GM21390 (cell line): ENCODE results near the gene SCART1.
"Not testable (repeated sequence)": the region's sequence is repeated elsewhere in the genome, so short reads cannot be mapped to it uniquely, and the experiment has no call there.

ENCODE experiments used
- ATAC-seq: cut with Tn5 transposase; IDR thresholded peaks from one replicate; pipeline ENCODE4 v1.9.1; 2021; ENCODE audit not compliant: unreplicated experiment

Gene SCART1

DNA sequence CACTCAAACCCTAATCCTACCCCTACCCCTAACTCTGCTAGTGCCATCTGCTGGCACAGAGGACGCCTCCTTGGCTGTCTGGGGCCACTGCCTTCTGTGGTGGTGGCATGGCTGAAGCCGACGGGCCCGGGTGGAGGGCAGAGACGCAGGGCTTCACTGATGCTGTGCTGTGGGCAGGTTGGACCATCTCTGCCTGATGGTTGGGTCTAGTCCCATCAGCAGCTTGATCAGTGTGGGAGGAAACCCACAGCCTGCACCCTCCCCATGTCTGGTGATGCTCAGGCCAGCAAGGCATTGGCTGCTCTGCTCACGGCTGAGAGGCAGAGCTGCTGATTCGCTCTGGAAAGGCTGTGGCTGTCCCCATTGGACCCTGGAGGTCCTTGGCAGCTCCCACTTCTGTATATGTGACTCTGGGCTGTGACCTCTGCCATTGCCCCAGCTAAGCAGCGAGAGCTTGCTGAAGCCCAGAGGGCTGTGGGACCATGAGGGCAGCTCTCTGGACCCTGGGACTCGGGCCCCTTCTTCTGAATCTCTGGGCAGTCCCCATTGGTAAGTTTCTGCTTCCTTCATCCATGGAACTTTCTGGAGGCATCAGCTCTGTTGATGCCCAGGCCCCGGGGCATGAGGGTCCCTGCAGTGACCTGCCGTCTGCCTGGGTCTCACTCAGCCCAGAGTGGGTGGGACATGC lies at the start of gene SCART1:
Gene SCART1, plus strand, starts transcription at position 430 of the 688 bp plus-strand sequence. Its CDS starts 53 bp downstream, at position 483.
- no peak for ATAC-seq

DNA sequence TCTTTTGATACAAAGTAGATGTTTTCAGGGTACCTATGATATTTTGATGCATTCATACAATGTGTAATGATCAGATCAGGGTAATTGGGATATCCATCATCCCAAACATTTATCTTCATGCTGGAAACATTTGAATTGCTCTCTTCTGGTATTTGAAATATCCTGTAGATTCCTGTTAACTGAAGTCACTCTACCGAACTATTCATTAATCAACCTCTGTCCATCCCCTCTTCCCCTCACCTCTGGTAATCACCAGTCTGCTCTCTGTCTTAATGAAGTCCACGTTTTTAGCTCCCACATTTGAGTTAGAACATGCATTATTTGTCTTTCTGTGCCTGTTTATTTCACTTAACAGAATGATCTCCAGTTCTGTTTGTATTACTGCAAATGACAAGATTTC lies 48.5 kb upstream of the SCART1 start:
- no peak for ATAC-seq

DNA sequence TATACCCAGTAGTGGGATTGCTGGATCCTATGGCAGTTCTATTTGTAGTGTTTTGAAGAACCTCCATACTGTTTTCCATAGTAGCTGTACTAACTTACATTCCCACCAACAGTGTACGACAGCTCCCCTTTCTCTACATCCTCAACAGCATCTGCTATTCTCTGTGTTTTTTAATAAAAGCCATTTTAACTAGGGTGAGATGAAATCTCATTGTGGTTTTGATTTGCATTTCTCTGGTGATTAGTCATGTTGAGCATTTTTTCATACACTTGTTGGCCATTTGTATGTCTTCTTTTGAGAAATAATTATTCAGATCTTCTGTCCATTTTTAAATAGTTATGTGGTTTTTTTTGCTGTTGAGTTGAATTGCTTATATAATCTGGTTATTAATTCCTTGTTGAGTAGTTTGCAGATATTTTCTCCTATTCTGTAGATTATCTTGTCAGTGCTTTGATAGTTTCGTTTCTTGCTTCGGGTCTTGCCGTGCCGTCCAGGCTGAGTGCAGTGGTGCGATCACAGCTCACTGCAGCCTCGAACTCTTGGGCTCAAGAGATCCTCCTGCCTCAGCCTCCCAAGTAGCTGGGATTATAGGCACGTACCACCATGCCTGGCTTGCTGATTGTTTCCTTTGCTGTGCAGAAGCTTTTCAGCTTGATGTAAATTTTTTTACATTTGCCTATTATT lies 47.8 kb upstream of the SCART1 start:
- ATAC-seq = peak; percentile 66

DNA sequence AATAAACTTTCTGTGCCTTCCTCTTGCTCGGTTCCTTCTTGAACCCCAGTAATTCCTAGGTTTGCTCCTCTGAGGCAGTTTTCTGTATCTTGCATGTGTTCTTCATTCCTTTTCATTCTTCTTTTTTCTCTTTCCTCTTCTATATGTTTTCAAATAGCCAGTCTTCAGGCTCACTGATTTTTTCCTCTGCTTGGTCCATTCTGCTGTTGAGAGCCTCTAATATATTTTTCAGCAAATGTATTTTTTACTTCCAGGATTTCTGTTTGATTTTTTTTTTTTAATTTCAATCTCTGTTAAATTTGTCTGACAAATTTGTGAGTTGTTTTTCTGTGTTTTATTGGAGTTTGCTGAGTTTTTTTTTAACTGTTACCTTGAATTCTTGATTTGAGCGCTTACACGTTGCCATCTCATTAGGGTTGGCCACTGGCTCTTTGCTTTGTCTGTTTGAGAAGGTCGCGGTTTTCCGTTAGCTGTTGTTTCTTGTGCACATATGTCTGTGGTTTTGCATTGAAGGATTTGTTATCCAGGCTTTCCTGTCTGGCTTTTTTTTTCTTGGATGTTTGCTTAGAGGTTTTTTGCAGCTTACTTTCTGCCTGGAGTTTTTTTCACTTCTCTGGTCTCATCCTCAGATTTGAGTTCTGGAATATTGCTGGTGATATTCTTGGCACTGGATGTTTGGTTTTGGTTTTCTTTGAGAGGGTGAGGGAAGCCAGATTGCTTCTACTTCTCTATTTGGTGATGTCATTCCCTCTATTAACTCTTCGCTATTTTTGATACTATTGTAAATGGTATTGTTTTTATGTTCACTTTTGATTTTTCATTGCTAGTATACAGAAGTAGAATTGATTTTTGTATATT lies 42.0 kb upstream of the SCART1 start:
- no peak for ATAC-seq

DNA sequence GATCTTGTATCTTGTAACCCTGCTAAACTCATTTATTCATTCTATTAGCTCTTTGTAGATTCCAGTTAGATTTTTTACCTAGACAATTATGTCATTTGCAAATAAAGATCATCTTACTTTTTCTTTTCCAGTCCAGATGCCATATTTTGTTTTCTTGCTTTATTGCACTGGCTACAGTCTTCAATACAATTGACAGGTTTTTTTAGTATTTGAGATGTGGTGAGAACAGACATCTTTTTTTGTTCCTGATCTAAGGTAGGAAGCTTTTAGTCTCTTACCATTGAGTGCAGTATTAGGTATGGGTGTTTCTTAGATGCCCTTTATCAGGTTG lies 41.4 kb upstream of the SCART1 start:
- no peak for ATAC-seq

DNA sequence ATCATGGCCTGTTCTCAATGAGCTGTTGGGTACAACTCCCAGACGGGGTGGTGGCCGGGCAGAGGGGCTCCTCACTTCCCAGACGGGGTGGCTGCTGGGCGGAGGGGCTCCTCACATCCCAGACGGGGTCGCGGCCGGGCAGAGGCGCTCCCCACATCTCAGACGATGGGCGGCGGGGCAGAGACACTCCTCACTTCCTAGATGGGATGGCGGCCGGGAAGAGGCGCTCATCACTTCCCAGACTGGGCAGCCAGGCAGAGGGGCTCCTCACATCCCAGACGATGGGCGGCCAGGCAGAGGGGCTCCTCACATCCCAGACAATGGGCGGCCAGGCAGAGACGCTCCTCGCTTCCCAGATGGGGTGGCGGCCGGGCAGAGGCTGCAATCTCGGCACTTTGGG lies 39.3 kb upstream of the SCART1 start:
- ATAC-seq = not testable (repeated sequence)

DNA sequence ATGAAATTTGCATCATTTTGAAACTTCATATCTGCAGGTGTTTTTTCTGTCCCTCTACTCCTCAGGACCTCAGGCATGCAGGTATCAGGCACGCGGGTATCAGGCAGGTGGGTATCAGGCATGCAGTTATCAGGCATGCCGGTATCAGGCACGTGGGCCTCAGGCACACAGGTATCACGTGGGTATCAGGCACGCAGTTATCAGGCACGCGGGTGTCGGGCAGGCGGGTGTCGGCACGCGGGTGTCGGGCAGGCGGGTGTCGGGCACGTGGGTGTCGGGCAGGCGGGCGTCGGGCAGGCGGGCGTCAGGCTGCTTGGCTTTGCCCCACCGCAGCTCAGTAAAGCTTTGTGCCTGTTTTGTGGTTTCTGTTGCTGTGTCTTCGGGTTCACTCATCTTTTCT lies 38.0 kb upstream of the SCART1 start:
- no peak for ATAC-seq

DNA sequence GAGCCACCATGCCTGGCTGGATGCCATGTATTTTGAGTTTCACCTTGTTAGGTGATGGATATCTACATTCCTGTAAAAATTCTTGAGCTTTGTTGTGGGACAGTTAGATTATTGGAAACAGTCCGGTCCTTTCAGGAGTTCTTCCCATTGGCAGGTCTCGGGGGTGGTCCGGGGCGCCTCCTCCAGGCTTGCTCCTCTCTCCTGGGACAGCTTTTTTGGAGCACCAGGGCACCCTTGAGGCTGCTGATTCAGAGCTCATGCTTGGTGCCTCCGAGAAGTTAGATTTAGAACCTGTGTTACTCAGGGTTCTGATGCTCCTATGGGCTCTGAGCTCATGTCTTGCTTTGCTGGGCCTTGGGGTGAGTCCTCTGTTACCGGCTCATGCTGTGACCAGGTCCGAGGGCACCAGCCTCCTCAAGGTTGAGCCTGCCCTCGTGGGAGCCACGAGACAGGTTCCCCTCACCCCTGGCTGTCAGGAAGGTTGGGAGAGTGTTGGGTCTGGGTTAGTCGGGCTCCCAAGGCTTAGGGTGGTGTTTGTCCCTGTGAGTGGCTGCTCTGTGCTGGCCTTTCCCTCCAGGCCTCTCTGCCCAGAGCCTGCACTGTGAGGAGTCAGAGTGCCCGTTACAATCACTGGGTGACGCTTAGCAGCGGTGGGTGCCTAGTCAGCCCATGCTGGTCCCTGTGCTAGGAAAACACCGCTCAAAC lies 35.3 kb upstream of the SCART1 start:
- no peak for ATAC-seq

DNA sequence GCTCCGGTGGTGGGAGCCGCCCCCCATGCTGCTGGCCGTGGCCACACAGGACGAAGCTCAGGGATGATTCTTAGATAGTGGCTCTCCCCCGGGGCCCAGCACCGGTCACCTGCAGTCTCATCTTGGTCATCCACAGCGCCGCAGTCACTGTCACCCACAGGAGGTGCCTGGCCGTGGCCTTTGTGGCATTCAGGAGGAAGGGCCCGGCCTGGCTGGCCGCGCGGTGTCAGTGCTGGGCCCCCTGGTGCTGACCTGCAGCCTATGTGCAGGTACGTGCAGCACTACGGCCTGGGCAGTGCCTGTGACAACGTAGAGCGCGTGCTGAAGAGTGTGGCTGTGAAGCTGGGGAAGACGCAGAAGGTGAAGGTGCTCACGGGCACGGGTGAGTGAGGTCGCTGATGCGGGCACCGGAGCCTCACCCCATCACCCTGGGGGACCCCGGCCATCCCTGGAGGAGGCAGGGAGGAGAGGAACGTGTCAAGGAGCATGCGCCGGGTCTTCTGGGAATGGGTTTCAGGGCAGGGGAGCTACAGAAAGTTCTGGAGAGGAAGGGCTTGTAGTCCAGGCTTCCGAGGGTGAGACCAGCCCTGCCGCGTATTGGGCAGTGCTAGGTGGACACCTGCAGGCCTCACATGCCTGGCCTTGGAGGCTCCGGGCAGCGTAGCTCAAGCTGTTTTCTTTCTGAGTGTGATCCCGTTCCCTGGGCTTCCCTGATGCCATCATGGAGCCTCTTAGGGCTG lies 34.4 kb upstream of the SCART1 start:
- ATAC-seq = no peak

DNA sequence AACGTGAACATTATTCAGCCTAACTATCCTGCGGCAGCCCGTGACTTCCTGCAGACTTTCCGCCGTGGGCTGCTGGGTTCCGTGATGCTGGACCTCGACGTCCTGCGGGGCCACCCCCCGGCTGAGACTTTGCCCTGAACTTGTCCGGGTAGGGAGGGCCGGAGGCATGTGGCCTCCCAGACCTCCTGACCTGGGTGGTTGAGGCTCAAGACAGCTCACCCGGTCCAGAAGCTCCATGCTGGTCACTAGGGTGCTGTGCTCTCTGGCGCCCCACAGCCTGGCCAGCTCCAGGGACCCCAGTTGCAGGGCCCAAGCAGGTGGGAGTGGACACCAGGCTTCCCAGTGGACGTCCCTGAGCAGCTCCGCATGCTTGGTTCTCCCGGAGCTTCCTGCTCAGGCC lies 33.7 kb upstream of the SCART1 start:
- ATAC-seq = no peak

DNA sequence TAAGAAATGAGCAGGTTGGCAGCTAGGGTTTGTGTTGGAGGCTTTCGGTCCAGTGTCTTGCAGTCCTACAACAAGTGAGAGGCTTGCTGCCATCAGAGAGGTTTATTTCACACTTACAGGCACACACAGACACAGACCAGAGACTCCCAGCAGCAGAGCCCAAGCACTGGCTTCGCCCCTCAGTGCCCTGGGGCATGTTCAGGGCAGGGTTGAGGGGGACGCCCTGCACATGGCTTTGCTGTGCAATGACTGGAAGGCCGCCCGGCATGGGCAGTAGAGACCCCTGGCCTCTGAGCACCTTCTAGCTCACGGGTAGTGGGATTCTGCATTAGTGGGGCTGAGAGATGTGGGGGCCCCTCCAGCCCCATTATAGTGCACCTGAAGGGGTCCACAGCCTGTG lies 33.2 kb upstream of the SCART1 start:
- ATAC-seq = no peak

DNA sequence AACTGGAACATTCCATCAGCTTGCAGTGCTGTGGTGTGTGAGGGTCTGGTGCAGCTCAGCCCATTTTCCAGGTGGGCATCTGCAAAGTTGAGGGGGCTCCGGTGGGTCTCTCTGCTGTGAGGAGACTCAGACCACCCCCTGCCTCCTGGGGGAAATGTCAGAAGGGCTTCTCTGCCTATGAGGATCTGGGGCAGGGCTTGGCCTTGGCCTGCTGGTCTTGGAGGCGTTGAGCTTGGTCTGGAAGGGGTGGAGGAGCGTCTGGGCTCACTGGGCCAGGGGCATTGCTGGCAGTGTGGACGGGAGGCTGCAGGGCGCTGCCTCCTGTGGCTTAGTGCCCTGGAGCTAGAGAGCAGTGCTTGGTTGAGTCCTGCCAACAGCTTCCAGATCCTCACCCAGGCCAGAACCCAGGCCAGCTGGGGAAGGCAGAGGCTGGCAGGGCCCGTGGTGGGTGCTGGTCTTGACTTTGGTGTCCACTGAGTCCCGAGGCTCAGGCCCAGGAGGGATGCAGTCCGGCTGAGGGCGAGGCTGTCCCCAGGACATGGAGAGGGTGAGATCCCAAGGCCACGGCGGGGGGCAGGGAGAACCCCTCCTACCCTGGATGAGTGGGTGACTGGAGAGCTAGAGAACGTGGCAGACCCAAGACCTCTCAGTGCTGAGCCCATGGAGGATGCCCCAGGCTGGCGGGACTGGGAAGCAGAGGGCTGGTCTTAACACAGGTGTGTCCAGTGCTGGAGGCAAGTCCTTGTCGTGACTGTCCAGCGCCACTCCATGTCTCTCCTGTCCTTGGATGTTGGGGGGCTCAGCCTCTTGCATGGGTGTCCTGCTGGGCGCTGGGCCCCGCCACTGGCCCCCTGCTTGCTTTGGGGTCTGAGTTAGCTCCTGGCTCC lies 32.2 kb upstream of the SCART1 start:
- ATAC-seq = no peak

DNA sequence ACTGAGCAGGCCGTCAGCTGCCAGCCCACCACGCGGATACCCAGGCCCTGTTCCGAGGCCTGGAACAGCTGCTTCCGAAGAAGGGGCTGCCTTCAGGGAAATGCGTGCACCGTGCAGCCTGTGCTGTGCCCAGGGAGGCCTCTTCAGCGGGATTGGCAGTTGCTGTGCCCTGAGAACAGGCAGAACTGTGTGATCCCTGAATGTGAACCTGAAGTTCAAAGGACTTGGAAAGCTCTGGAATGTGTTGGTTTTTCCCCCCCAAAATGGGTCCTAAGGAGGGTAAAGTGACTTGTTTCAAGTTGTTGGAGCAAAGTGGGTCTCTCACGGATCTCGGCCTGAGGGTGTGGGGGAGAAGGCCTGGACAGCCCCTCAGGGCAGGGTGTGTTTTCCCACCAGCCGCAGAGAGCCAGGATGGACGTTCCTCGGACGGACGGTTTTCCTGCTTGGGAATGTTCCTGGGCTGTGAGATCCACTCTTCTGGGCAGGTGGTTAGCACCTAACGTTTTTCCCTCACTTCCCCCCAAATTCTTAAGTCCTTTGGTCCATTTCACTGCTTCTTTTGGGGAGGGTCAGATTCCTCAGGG lies 31.4 kb upstream of the SCART1 start:
- ATAC-seq = no peak

DNA sequence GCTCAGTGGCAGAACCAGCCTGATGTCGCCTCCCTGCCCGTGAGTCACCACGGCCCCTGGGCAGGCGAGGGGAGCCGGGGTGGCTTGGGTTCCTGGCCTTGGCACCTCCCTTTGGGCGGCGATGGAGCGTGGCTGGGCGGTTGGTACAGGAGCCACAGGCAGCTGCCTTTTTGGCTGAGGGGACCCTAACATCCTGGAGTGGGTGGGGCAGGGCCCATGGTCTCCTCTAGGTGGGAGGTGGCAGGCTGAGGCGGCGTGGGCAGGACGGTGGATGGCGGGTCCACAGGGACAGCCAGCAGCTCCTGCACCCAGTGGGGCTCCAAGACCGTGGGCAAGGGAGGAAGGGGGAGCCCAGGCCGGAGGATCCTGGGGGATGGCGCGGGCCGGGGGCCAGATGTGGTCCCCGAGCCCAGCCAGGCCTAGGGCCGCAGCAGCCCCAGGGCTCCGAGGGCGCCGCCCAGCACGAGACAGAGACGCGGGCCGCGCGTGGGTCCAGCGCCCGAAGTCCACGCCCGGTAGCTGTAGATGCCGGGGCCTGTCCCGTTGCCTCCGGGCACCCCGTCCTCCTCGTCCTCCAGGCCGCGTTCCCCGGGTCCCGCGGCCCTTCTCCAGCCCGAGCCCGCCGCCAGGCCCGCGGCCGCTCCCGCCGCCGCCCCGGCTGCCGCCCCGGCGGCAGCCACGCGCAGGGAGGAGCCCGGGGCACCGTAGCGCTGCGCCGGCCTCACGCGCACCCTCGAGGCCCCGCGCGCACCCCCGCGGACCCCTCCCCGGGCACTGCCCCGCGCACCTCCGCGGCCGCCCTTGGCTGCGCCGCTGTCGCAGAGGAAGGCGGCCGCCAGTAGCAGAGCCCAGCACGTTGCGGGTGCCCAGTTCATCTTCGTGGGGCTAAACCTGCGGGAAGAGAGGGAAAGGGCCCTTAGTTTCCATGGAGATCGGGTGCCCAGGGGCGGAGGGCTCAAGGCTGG lies 30.7 kb upstream of the SCART1 start:
- no peak for ATAC-seq

DNA sequence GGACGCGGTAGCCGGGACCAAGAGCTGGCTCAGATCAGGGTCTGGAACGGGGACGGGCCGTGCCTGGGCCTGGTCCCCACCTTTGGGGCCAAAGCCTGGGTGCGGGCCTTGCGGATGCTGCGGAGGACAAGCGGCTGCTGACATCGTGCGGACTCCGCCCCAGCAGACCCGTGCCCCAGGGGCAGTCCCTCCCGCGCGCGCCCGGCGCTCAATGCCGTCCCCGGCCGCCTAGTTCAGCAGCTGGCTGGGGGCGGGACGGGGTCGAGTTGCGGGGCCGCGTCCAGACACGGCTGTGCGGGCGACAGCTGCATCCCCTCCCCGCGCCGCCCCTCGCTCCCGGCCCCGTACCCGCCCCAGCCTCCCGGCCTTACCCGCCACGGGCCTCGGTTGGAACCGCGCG lies 29.6 kb upstream of the SCART1 start:
- ATAC-seq = not testable (repeated sequence)

DNA sequence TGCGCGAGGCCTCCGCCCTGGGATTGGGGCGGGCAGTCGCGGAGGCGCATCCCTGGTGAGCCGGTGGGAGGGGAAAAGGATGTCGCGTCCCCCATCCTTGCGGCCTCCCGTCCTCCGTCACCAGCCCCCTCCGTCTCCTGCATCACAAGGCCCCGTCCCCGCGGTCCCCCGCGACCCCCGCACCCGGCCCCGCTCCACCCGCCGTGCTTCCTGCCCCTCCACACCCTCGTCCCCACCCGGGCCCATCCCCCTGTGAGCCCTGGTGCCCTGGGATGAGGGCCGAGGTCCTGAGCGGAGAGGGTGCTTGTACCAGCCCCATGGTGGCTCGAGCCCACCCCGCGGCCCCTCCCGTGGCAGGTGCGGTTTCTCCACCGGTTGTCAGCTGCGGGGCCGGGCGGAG lies 29.1 kb upstream of the SCART1 start, which contains the start of gene SPRN:
Gene SPRN, minus strand, starts transcription at position 25 of the 400 bp plus-strand sequence. CDS start 944 bp downstream, outside the sequence.
- ATAC-seq = not testable (repeated sequence)

DNA sequence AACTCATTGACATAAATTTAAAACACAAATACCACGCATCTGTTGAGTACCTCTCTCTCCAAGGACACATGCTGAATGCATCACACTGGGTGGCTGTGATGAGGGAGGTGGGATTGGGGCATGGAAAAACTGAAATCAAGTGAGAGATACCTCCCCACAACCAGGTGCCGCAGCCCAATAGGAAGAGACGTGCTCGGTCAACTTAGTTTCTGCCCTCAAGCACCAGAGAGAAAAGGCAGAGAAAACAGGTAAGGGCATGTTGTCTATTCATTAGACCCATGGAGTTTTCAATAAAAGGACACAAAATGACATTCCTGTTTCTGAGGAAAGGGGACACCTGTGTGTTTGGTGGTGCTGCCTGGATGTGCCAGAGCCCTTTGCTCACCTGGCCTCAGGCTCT lies 24.2 kb upstream of the SCART1 start:
- not testable (repeated sequence) for ATAC-seq
